Aorta (tissue), 5 donors: ENCODE measurements around the gene TMEM170A. TPM values are rescaled to one million over a fixed set of nuclear protein-coding genes. Genes with fewer than 3 reads are reported as not detected.

Experiments used
- ATAC-seq: fragments of 200-7000 bp; cut with Tn5 transposase; one replicate; pipeline ENCODE4 v1.9.1; 2022; ENCODE audit warnings: moderate library complexity; ENCODE audit not compliant: low FRiP score
- DNase-seq, 2 donors: peaks; one replicate each; pipeline ENCODE4 v3.0.0-alpha.2; 2020
- H3K27ac ChIP-seq, 2 donors: one replicate each; pipeline ENCODE4 v1.5.1; 2013; ENCODE audit warnings: low read length in 2 of 2, mild to moderate bottlenecking in 2 of 2, moderate library complexity in 2 of 2, control low read depth in 1 of 2, inconsistent platforms in 1 of 2, low read depth in 1 of 2
- H3K27me3 ChIP-seq, 2 donors: one replicate each; pipeline ENCODE4 v1.6.1; 2013; ENCODE audit warnings: control low read depth in 1 of 2, low read length in 1 of 2, mild to moderate bottlenecking in 1 of 2, moderate library complexity in 1 of 2; ENCODE audit not compliant: insufficient read depth in 2 of 2, control insufficient read depth in 1 of 2
- H3K36me3 ChIP-seq, 2 donors: one replicate each; pipeline ENCODE4 v1.6.1; 2013; ENCODE audit warnings: control low read depth in 1 of 2, low read length in 1 of 2, mild to moderate bottlenecking in 1 of 2; ENCODE audit not compliant: insufficient read depth in 2 of 2, control insufficient read depth in 1 of 2
- H3K4me1 ChIP-seq, 2 donors: one replicate each; pipeline ENCODE4 v1.6.1; 2013; ENCODE audit warnings: low read length in 2 of 2, control low read depth in 1 of 2, mild to moderate bottlenecking in 1 of 2, moderate library complexity in 1 of 2; ENCODE audit not compliant: insufficient read depth in 2 of 2, control insufficient read depth in 1 of 2
- H3K4me3 ChIP-seq, 2 donors: one replicate each; pipeline ENCODE4 v1.5.1; 2013; ENCODE audit warnings: low read length in 2 of 2, control low read depth in 1 of 2, mild to moderate bottlenecking in 1 of 2
- H3K9me3 ChIP-seq: one replicate; pipeline ENCODE4 v1.6.1; 2013; ENCODE audit warnings: mild to moderate bottlenecking, low read length; ENCODE audit not compliant: control insufficient read depth
- WGBS, 2 donors: extraction: QIAGEN DNeasy Blood & Tissue Kit; methylation state at CpG; one replicate each; pipeline ENCODE4 v1.1.7; 2013; 5-methylcytosine and 5-hydroxymethylcytosine counted together
- intact Hi-C, 2 donors: fragments of 100-400 bp; cut with DNase I; formaldehyde crosslinking; loops; one replicate each; pipeline versions ENCODE4 v1.14.2 to v1.15.0; 2022
- polyA plus RNA-seq, 2 donors: library from polyadenylated mRNA; stranded (reverse); fragments of 200-250 nt; gene quantifications; one replicate each; pipeline ENCODE4 v1.2.3, GENCODE V29; 2013
- total RNA-seq, 2 donors: library from RNA; stranded (reverse); fragmentation: NEBNext Ultra II Directional; extraction: Animal tissue kit (Norgen Biotek cat#: 25700); gene quantifications; one replicate each; pipeline ENCODE4 v1.2.1, GENCODE V29; 2021
- donor health status: healthy with polysubstance abuse.
- donor health status: Bipolar disorder and iron deficiency.
- donor health status: DM: no; HTN: no; CAD: no.
- donor health status: DM: no; HTN: no; CAD: no.
- donor health status: DM: yes; HTN: yes; CAD: no.

Gene TMEM170A
- total and polyA plus RNA-seq, 4 donors, result 4.2 to 21.5 (median 13.1) TPM

- intact Hi-C loops, result no loop called here
- Histone ChIP-seq H3K4me1 (no peaks in the 10 kb centered on the region), H3K4me3 (no peak overlapping the region), H3K9me3 (no peaks in the 10 kb centered on the region), H3K27ac (no peak overlapping the region), H3K27me3 (no peaks in the 10 kb centered on the region), H3K36me3 (no peaks in the 10 kb centered on the region)
- 86% methylated on average over 7 of the region's 7 CpGs for WGBS, 2 donors
- DNase-seq (no peak), ATAC-seq (no peak)
These were observed 20.9 kb upstream of the TMEM170A start for GRCh38 chr16:75485230-75486013.

GRCh38 chr16:75483222-75483621 lies 18.7 kb upstream of the TMEM170A start:
- Histone ChIP-seq H3K36me3 (no peaks in the 10 kb centered on the region), H3K4me3 (no peak overlapping the region), H3K9me3 (no peaks in the 10 kb centered on the region), H3K27me3 (no peaks in the 10 kb centered on the region), H3K27ac (no peak overlapping the region), H3K4me1 (no peaks in the 10 kb centered on the region)
- no peak for ATAC-seq
- DNase-seq, result no peak
- intact Hi-C loops, result no loop called here
- 93 to 97% methylated on average over 2 of the region's 2 CpGs for WGBS, 2 donors

- 76 to 83% methylated on average over 14 of the region's 14 CpGs for WGBS, 2 donors
- Histone ChIP-seq H3K4me3 (no peak overlapping the region), H3K27ac (no peak overlapping the region), H3K4me1 (no peaks in the 10 kb centered on the region), H3K9me3 (no peaks in the 10 kb centered on the region), H3K27me3 (no peaks in the 10 kb centered on the region), H3K36me3 (no peaks in the 10 kb centered on the region)
- intact Hi-C loops, result no loop called here
- DNase-seq, result no peak
- no peak for ATAC-seq
These were observed 18.1 kb upstream of the TMEM170A start for GRCh38 chr16:75482434-75483205.

GRCh38 chr16:75481475-75481874 lies 17.0 kb upstream of the TMEM170A start:
- Histone ChIP-seq H3K27ac (no peak overlapping the region), H3K27me3 (no peaks in the 10 kb centered on the region), H3K4me1 (no peaks in the 10 kb centered on the region), H3K4me3 (no peak overlapping the region), H3K9me3 (no peaks in the 10 kb centered on the region), H3K36me3 (no peaks in the 10 kb centered on the region)
- ATAC-seq, result no peak
- no peak for DNase-seq
- 89 to 90% methylated on average over 7 of the region's 7 CpGs for WGBS, 2 donors
- intact Hi-C loops, result no loop called here

GRCh38 chr16:75479421-75479990 lies 15.0 kb upstream of the TMEM170A start:
- Histone ChIP-seq H3K4me1 (no peaks in the 10 kb centered on the region), H3K9me3 (no peaks in the 10 kb centered on the region), H3K27ac (no peak overlapping the region), H3K4me3 (no peak overlapping the region), H3K27me3 (no peaks in the 10 kb centered on the region), H3K36me3 (no peaks in the 10 kb centered on the region)
- DNase-seq, result no peak
- 96% methylated on average over 47 of the region's 47 CpGs for WGBS, 2 donors
- intact Hi-C loops, result loop anchor here in 1 of 2 donors (10.0 kb wide), 1 partner anchor 145 kb away; the partner anchor contains the start of gene ADAT1
- ATAC-seq, result peak; percentile 30

- H3K4me3 ChIP-seq, result no peak overlapping the region
- H3K9me3 ChIP-seq, result no peaks in the 10 kb centered on the region
- DNase-seq (no peak), ATAC-seq (peak; percentile 42)
- intact Hi-C loops, result loop anchor here in 1 of 2 donors (10.0 kb wide), 1 partner anchor 146 kb away; the partner anchor contains the start of gene ADAT1
- 96% methylated on average over 80 of the region's 80 CpGs for WGBS, 2 donors
- H3K27me3 ChIP-seq, result no peaks in the 10 kb centered on the region
- H3K27ac ChIP-seq, result no peak overlapping the region
- H3K4me1 ChIP-seq, result no peaks in the 10 kb centered on the region
- H3K36me3 ChIP-seq, result no peaks in the 10 kb centered on the region
These were observed 14.2 kb upstream of the TMEM170A start for GRCh38 chr16:75478480-75479345.

- Histone ChIP-seq H3K27me3 (no peaks in the 10 kb centered on the region), H3K9me3 (no peaks in the 10 kb centered on the region), H3K4me3 (no peak overlapping the region), H3K27ac (no peak overlapping the region), H3K4me1 (no peaks in the 10 kb centered on the region), H3K36me3 (no peaks in the 10 kb centered on the region)
- intact Hi-C loops, result loop anchor here in 1 of 2 donors (10.0 kb wide), 1 partner anchor 147 kb away; the partner anchor contains the start of gene ADAT1
- DNase-seq, result no peak
- 65 to 78% methylated on average over 4 of the region's 4 CpGs for WGBS, 2 donors
- no peak for ATAC-seq
These were observed 13.4 kb upstream of the TMEM170A start for GRCh38 chr16:75477680-75478473.
